HEK293 (cell line): ENCODE data around the gene ZBTB21.
A peak's percentile ranks its signal among the peaks of the same experiment; 100 is the strongest.

Experiments
- CTCF ChIA-PET: fragments of 350-600 bp; formaldehyde crosslinking; extraction: SDS; loops from one replicate; lab custom pipeline; 2021; ENCODE audit warnings: antibody characterized with exemption; lab: Yijun Ruan, JAX
- POLR2A ChIA-PET: fragments of 300-600 bp; formaldehyde crosslinking; extraction: SDS; loops from one replicate; lab custom pipeline; 2020; ENCODE audit warnings: antibody characterized with exemption, inconsistent platforms; lab: Yijun Ruan, JAX
- H3K27ac ChIP-seq: fragments of 200-500 bp; sonication (Bioruptor generic); 2 replicates; pipeline ENCODE4 v1.5.1; 2014; ENCODE audit warnings: low read depth, low read length, control low read depth, inconsistent platforms; ENCODE audit errors: extremely low read depth
- H3K36me3 ChIP-seq, 2 experiments: fragments of 200-500 bp in 1 of 2; sonication (Bioruptor generic) in 1 of 2; 1 replicate in 1 of 2; 2 replicates in 1 of 2; pipeline ENCODE4 v1.5.1; 2014 to 2017; ENCODE audit warnings: inconsistent platforms in 2 of 2, low read length in 2 of 2; ENCODE audit not compliant: control insufficient read depth in 2 of 2, insufficient read depth in 1 of 2
- H3K4me1 ChIP-seq: fragments of 200-500 bp; sonication (Bioruptor generic); 2 replicates; pipeline ENCODE4 v1.5.1; 2014; ENCODE audit warnings: mild to moderate bottlenecking, low read length, inconsistent platforms; ENCODE audit not compliant: control insufficient read depth, insufficient read depth
- H3K4me3 ChIP-seq: 2 replicates; pipeline ENCODE4 v1.5.1; 2011; ENCODE audit warnings: low read depth, mild to moderate bottlenecking, control low read depth, low read length, moderate library complexity
- H3K9me3 ChIP-seq: fragments of 200-500 bp; sonication (Bioruptor generic); 2 replicates; pipeline ENCODE4 v1.5.1; 2014; ENCODE audit warnings: low read depth, low read length, inconsistent platforms; ENCODE audit not compliant: control insufficient read depth, insufficient read depth
- AEBP2 ChIP-seq: fragments of 450-650 bp; formaldehyde crosslinking; IDR thresholded peaks from 2 replicates; pipeline ENCODE4 v1.5.1; 2016; ENCODE audit warnings: missing biosample characterization, missing genetic modification characterization, borderline replicate concordance
- ZBTB44 ChIP-seq: fragments of 450-650 bp; IDR thresholded peaks from 2 replicates; pipeline ENCODE4 v1.5.1; 2018; ENCODE audit warnings: missing biosample characterization, mild to moderate bottlenecking, missing genetic modification characterization
- ZBTB6 ChIP-seq: fragments of 450-650 bp; formaldehyde crosslinking; IDR thresholded peaks from 2 replicates; pipeline ENCODE4 v1.5.1; 2017; ENCODE audit warnings: missing biosample characterization, missing genetic modification characterization
- ZIC2 ChIP-seq: fragments of 450-650 bp; formaldehyde crosslinking; IDR thresholded peaks from 2 replicates; pipeline ENCODE4 v1.5.1; 2016; ENCODE audit warnings: missing biosample characterization, missing genetic modification characterization
- ZNF148 ChIP-seq: fragments of 450-650 bp; formaldehyde crosslinking; IDR thresholded peaks from 2 replicates; pipeline ENCODE4 v1.5.0; 2017; ENCODE audit warnings: missing biosample characterization, missing genetic modification characterization, borderline replicate concordance
- ZNF239 ChIP-seq: fragments of 450-650 bp; formaldehyde crosslinking; IDR thresholded peaks from 2 replicates; pipeline ENCODE4 v1.5.1; 2016; ENCODE audit warnings: missing biosample characterization, missing genetic modification characterization
- ZNF274 ChIP-seq, 2 experiments: fragments of 200-500 bp in 1 of 2; fragments of 450-650 bp in 1 of 2; sonication (Bioruptor generic) in 1 of 2; formaldehyde crosslinking in 1 of 2; IDR thresholded peaks; 2 replicates each; pipeline versions ENCODE4 v1.5.1 to v1.6.1; 2014 to 2016; ENCODE audit warnings: borderline replicate concordance in 1 of 2, inconsistent platforms in 1 of 2, low read length in 1 of 2, missing biosample characterization in 1 of 2, missing genetic modification characterization in 1 of 2
- ZNF350 ChIP-seq: fragments of 450-650 bp; formaldehyde crosslinking; IDR thresholded peaks from 2 replicates; pipeline ENCODE4 v1.5.0; 2017; ENCODE audit warnings: missing biosample characterization, mild to moderate bottlenecking, missing genetic modification characterization
- ZNF510 ChIP-seq: fragments of 450-650 bp; formaldehyde crosslinking; IDR thresholded peaks from 2 replicates; pipeline ENCODE4 v1.5.1; 2018; ENCODE audit warnings: mild to moderate bottlenecking, missing genetic modification characterization, missing biosample characterization; ENCODE audit not compliant: insufficient replicate concordance
- ZNF548 ChIP-seq: fragments of 450-650 bp; formaldehyde crosslinking; IDR thresholded peaks from 2 replicates; pipeline ENCODE4 v1.5.1; 2016; ENCODE audit warnings: missing biosample characterization, missing genetic modification characterization
- ZNF585B ChIP-seq: fragments of 450-650 bp; formaldehyde crosslinking; IDR thresholded peaks from 2 replicates; pipeline ENCODE4 v1.5.1; 2016; ENCODE audit warnings: missing biosample characterization, missing genetic modification characterization
- ZNF596 ChIP-seq: fragments of 450-650 bp; IDR thresholded peaks from 2 replicates; pipeline ENCODE4 v1.5.0; 2018; ENCODE audit warnings: missing biosample characterization, mild to moderate bottlenecking, missing genetic modification characterization, moderate library complexity
- ZNF677 ChIP-seq: fragments of 450-650 bp; IDR thresholded peaks from 2 replicates; pipeline ENCODE4 v1.5.0; 2018; ENCODE audit warnings: missing biosample characterization, mild to moderate bottlenecking, missing genetic modification characterization, moderate library complexity
- ZNF704 ChIP-seq: fragments of 450-650 bp; formaldehyde crosslinking; IDR thresholded peaks from 2 replicates; pipeline ENCODE4 v1.5.1; 2016; ENCODE audit warnings: missing biosample characterization, missing genetic modification characterization
- ZNF830 ChIP-seq: fragments of 450-650 bp; IDR thresholded peaks from 2 replicates; pipeline ENCODE4 v1.5.0; 2018; ENCODE audit warnings: missing biosample characterization, missing genetic modification characterization, low read depth, mild to moderate bottlenecking, moderate library complexity
- TF ChIP-seq, protein P1 (sequence below): sonication (generic); formaldehyde crosslinking; IDR thresholded peaks from 2 replicates; pipeline ENCODE4 v1.8.1; 2022; ENCODE audit warnings: mild to moderate bottlenecking, moderate library complexity, missing genetic modification reagents
- TF ChIP-seq, protein P2 (sequence below): fragments of 450-650 bp; formaldehyde crosslinking; IDR thresholded peaks from 2 replicates; pipeline ENCODE4 v1.5.1; 2016; ENCODE audit warnings: missing biosample characterization, missing genetic modification characterization
- TF ChIP-seq, protein P3 (sequence below): fragments of 450-650 bp; formaldehyde crosslinking; IDR thresholded peaks from 2 replicates; pipeline ENCODE4 v1.5.1; 2017; ENCODE audit warnings: missing biosample characterization, missing genetic modification characterization
- TF ChIP-seq, protein P4 (sequence below): fragments of 450-650 bp; formaldehyde crosslinking; IDR thresholded peaks from 2 replicates; pipeline ENCODE4 v1.5.1; 2016; ENCODE audit warnings: missing biosample characterization, missing genetic modification characterization

ZBTB21 gene

DNA sequence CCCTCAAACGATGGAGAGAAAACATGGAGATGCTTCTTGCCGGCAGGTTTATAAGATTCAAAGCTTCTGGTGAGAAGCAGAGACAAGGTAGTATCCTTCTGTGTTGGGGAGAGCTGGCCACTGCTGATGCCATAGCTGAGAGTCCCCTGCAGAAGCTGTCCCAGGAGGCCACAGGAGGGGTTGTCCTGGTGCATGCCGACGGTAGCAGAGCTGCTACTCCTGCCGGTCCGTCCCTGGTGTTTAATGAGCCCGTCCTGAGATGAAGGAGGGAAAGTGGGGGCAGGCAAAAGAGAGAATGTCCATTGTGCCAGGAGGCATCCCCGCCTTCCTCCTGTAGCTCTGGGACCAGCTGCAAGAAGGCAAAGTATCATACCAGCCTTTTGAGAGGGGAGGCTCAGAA lies 46.0 kb downstream of the ZBTB21 start:
- no peak overlapping the region for H3K27ac ChIP-seq

GRCh38 chr21:41962425-41962966 lies 47.7 kb downstream of the ZBTB21 start:
- CTCF ChIA-PET = no interaction called here
- no peaks in the 10 kb centered on the region for H3K4me1 ChIP-seq
- no peak overlapping the region for H3K27ac ChIP-seq
- POLR2A ChIA-PET = interaction anchor here (0.8 kb wide), 1 partner anchor 36 kb away, joined by 5 read pairs; no protein-coding TSS in a partner anchor
- H3K4me3 ChIP-seq = no peak overlapping the region
- no peaks in the 10 kb centered on the region for H3K36me3 ChIP-seq
- no peaks in the 10 kb centered on the region for H3K9me3 ChIP-seq
- TF ChIP-seq, protein P1, sequence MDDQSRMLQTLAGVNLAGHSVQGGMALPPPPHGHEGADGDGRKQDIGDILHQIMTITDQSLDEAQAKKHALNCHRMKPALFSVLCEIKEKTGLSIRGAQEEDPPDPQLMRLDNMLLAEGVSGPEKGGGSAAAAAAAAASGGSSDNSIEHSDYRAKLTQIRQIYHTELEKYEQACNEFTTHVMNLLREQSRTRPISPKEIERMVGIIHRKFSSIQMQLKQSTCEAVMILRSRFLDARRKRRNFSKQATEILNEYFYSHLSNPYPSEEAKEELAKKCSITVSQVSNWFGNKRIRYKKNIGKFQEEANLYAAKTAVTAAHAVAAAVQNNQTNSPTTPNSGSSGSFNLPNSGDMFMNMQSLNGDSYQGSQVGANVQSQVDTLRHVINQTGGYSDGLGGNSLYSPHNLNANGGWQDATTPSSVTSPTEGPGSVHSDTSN = no peak
- TF ChIP-seq ZBTB44 (tag by site-specific recombination) = no peak
- TF ChIP-seq ZNF350 (tag by site-specific recombination) = no peak
- TF ChIP-seq, protein P2, sequence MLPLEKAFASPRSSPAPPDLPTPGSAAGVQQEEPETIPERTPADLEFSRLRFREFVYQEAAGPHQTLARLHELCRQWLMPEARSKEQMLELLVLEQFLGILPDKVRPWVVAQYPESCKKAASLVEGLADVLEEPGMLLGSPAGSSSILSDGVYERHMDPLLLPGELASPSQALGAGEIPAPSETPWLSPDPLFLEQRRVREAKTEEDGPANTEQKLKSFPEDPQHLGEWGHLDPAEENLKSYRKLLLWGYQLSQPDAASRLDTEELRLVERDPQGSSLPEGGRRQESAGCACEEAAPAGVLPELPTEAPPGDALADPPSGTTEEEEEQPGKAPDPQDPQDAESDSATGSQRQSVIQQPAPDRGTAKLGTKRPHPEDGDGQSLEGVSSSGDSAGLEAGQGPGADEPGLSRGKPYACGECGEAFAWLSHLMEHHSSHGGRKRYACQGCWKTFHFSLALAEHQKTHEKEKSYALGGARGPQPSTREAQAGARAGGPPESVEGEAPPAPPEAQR (tag by site-specific recombination) = no peak
- TF ChIP-seq ZNF596 (tag by site-specific recombination) = no peak
- no peak for TF ChIP-seq ZNF239 (tag by site-specific recombination)
- TF ChIP-seq ZNF677 (tag by site-specific recombination) = no peak
- no peak for TF ChIP-seq ZNF585B (tag by site-specific recombination)
- no peak for TF ChIP-seq AEBP2 (tag by site-specific recombination)
- no peak for TF ChIP-seq ZNF148
- TF ChIP-seq, protein P3, sequence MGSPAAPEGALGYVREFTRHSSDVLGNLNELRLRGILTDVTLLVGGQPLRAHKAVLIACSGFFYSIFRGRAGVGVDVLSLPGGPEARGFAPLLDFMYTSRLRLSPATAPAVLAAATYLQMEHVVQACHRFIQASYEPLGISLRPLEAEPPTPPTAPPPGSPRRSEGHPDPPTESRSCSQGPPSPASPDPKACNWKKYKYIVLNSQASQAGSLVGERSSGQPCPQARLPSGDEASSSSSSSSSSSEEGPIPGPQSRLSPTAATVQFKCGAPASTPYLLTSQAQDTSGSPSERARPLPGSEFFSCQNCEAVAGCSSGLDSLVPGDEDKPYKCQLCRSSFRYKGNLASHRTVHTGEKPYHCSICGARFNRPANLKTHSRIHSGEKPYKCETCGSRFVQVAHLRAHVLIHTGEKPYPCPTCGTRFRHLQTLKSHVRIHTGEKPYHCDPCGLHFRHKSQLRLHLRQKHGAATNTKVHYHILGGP (tag by site-specific recombination) = no peak
- no peak for TF ChIP-seq ZNF548 (tag by site-specific recombination)
- TF ChIP-seq ZBTB6 (tag by site-specific recombination) = no peak
- TF ChIP-seq ZNF274 (IDR thresholded peaks at IDR 0.05; ENCODE audit: low read length) = no peak
- no peak for TF ChIP-seq ZNF274 (tag by site-specific recombination; IDR thresholded peaks at IDR 0.05; ENCODE audit: borderline replicate concordance)
- no peak for TF ChIP-seq ZNF830 (tag by site-specific recombination)
- TF ChIP-seq, protein P4, sequence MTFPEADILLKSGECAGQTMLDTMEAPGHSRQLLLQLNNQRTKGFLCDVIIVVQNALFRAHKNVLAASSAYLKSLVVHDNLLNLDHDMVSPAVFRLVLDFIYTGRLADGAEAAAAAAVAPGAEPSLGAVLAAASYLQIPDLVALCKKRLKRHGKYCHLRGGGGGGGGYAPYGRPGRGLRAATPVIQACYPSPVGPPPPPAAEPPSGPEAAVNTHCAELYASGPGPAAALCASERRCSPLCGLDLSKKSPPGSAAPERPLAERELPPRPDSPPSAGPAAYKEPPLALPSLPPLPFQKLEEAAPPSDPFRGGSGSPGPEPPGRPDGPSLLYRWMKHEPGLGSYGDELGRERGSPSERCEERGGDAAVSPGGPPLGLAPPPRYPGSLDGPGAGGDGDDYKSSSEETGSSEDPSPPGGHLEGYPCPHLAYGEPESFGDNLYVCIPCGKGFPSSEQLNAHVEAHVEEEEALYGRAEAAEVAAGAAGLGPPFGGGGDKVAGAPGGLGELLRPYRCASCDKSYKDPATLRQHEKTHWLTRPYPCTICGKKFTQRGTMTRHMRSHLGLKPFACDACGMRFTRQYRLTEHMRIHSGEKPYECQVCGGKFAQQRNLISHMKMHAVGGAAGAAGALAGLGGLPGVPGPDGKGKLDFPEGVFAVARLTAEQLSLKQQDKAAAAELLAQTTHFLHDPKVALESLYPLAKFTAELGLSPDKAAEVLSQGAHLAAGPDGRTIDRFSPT = no peak
- no peak for TF ChIP-seq ZNF704 (tag by site-specific recombination)

More for the DNA sequence above, 46.0 kb downstream of the ZBTB21 start:
- ChIA-PET POLR2A (no interaction called here), CTCF (no interaction called here)
- Histone ChIP-seq H3K4me1 (peaks cover 7% of the 10 kb centered on the region; the same call in 1 of the 2 replicates), H3K4me3 (no peak overlapping the region), H3K36me3 (no peaks in the 10 kb centered on the region), H3K9me3 (no peaks in the 10 kb centered on the region)
- TF ChIP-seq ZIC2 (tag by site-specific recombination) (0 out of 2 replicates have a peak, but pooled peaks have one; percentile 19), ZNF510 (tag by site-specific recombination) (no peak)
